Type B pancreatic cell (in vitro differentiated cells): Measurements from ENCODE around the gene ZNF185. TPM values are rescaled to one million over a fixed set of nuclear protein-coding genes. Genes with fewer than 3 reads are reported as not detected.

ENCODE experiments used
- DNase-seq: peaks from one replicate; pipeline ENCODE4 v3.0.0; 2021; ENCODE audit warnings: mixed read lengths; ENCODE audit not compliant: unreplicated experiment; ENCODE audit errors: extremely low spot score
- H3K27ac Mint-ChIP-seq: 2 replicates; pipeline ENCODE4 v1.8.0; 2021; ENCODE audit warnings: mild to moderate bottlenecking, mixed read lengths
- H3K27me3 Mint-ChIP-seq: 2 replicates; pipeline ENCODE4 v1.8.0; 2021; ENCODE audit warnings: mixed read lengths
- H3K36me3 Mint-ChIP-seq: 2 replicates; pipeline ENCODE4 v1.8.0; 2021; ENCODE audit warnings: mixed read lengths
- H3K4me1 Mint-ChIP-seq: one replicate; pipeline ENCODE4 v1.8.0; 2021; ENCODE audit warnings: mixed read lengths; ENCODE audit not compliant: unreplicated experiment
- H3K4me3 Mint-ChIP-seq: 2 replicates; pipeline ENCODE4 v1.8.0; 2021; ENCODE audit warnings: mild to moderate bottlenecking, mixed read lengths
- H3K9me3 Mint-ChIP-seq: 2 replicates; pipeline ENCODE4 v1.8.0; 2021; ENCODE audit warnings: mixed read lengths
- long read RNA-seq: library from polyadenylated mRNA; unstranded; transcript quantifications from one replicate; pipeline ENCODE4 v2.0.0, GENCODE V29; 2020
- total RNA-seq: library from RNA; stranded (reverse); gene quantifications from 2 replicates; pipeline ENCODE4 v1.2.1, GENCODE V29; 2021; ENCODE audit warnings: low replicate concordance
- TF ChIP-seq, protein P1 (sequence below): fragments of 200-600 bp; sonication (generic); conservative IDR thresholded peaks from 2 replicates; pipeline ENCODE4 v1.5.0; 2021; ENCODE audit warnings: antibody characterized with exemption, mild to moderate bottlenecking

ZNF185 gene
- 45.4 and 99.1 TPM in 2 replicates for total RNA-seq
- long read RNA-seq, partial matches to known transcripts: 7 of 15 reads
- long read RNA-seq, other reads (novel, unspliced or antisense): 7 of 15 reads

- TF ChIP-seq, protein P1, sequence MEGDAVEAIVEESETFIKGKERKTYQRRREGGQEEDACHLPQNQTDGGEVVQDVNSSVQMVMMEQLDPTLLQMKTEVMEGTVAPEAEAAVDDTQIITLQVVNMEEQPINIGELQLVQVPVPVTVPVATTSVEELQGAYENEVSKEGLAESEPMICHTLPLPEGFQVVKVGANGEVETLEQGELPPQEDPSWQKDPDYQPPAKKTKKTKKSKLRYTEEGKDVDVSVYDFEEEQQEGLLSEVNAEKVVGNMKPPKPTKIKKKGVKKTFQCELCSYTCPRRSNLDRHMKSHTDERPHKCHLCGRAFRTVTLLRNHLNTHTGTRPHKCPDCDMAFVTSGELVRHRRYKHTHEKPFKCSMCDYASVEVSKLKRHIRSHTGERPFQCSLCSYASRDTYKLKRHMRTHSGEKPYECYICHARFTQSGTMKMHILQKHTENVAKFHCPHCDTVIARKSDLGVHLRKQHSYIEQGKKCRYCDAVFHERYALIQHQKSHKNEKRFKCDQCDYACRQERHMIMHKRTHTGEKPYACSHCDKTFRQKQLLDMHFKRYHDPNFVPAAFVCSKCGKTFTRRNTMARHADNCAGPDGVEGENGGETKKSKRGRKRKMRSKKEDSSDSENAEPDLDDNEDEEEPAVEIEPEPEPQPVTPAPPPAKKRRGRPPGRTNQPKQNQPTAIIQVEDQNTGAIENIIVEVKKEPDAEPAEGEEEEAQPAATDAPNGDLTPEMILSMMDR: no peak
- Mint-ChIP-seq H3K9me3 (no peaks in the 10 kb centered on the region), H3K36me3 (no peaks in the 10 kb centered on the region), H3K4me3 (peak within 1 kb of the TSS; percentile 80), H3K4me1 (peaks cover 5% of the 10 kb centered on the region), H3K27me3 (no peaks in the 10 kb centered on the region), H3K27ac (peak within 1 kb of the TSS; percentile 92)
- DNase-seq: no peak
These were observed at the start of gene ZNF185 for GRCh38 chrX:152897222-152898131. Gene ZNF185 (plus strand): TSS chrX:152898067. CDS start chrX:152914490, 16,423 bp downstream.

DNA sequence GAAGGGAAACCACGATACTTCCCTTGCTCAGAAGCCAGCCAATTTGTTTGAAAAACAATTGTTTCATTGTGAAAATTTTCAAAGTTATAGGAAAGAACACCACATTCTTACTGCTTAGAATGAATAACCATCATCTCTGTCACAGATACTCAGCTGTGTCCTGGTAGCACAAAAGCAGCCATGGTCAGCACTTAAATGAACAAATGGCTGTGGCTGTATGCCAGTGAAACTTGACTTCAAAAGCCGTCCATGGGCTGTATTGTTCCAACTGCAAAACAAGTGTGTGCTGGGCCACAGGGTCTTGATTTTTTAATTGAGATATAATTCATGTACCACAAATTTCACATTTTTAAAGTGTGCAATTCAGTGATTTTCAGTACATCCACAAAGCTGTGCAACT, 47.4 kb upstream of the ZNF185 start:
- Mint-ChIP-seq H3K9me3 (no peaks in the 10 kb centered on the region), H3K27me3 (no peaks in the 10 kb centered on the region), H3K4me3 (no peak overlapping the region), H3K27ac (no peak overlapping the region), H3K4me1 (no peaks in the 10 kb centered on the region), H3K36me3 (peaks cover 15% of the 10 kb centered on the region)
- no peak for DNase-seq
- TF ChIP-seq, protein P1: no peak

GRCh38 chrX:152853986-152854385, 43.9 kb upstream of the ZNF185 start:
- H3K36me3 Mint-ChIP-seq: peaks cover 13% of the 10 kb centered on the region
- TF ChIP-seq, protein P1: no peak
- H3K27ac Mint-ChIP-seq: no peak overlapping the region
- no peaks in the 10 kb centered on the region for H3K4me1 Mint-ChIP-seq
- DNase-seq: no peak
- no peaks in the 10 kb centered on the region for H3K9me3 Mint-ChIP-seq
- no peak overlapping the region for H3K4me3 Mint-ChIP-seq
- H3K27me3 Mint-ChIP-seq: no peaks in the 10 kb centered on the region

- no peak overlapping the region for H3K27ac Mint-ChIP-seq
- DNase-seq: no peak
- H3K4me1 Mint-ChIP-seq: no peaks in the 10 kb centered on the region
- no peak overlapping the region for H3K4me3 Mint-ChIP-seq
- TF ChIP-seq, protein P1: no peak
- no peaks in the 10 kb centered on the region for H3K9me3 Mint-ChIP-seq
- H3K27me3 Mint-ChIP-seq: no peaks in the 10 kb centered on the region
- peaks cover 9% of the 10 kb centered on the region for H3K36me3 Mint-ChIP-seq
These were observed 36.8 kb upstream of the ZNF185 start for GRCh38 chrX:152861116-152861515.

GRCh38 chrX:152861826-152862225, 36.0 kb upstream of the ZNF185 start:
- no peaks in the 10 kb centered on the region for H3K4me1 Mint-ChIP-seq
- no peaks in the 10 kb centered on the region for H3K27me3 Mint-ChIP-seq
- no peak overlapping the region for H3K4me3 Mint-ChIP-seq
- H3K27ac Mint-ChIP-seq: no peak overlapping the region
- no peak for DNase-seq
- peaks cover 9% of the 10 kb centered on the region for H3K36me3 Mint-ChIP-seq
- TF ChIP-seq, protein P1: no peak
- H3K9me3 Mint-ChIP-seq: no peaks in the 10 kb centered on the region
